Stomach (tissue), 4 donors: ENCODE measurements around the gene PTGES.

ENCODE experiments used
- CTCF ChIP-seq, 7 experiments: fragments of 450-650 bp in 4 of 7; fragments of 200-600 bp in 3 of 7; sonication (generic) in 3 of 7; IDR thresholded peaks; one replicate each; pipeline ENCODE4 v1.5.1; 2016 to 2019; ENCODE audit warnings: antibody characterized with exemption in 7 of 7, control low read depth in 2 of 7, mild to moderate bottlenecking in 1 of 7
- POLR2A ChIP-seq, 4 donors: fragments of 450-650 bp; IDR thresholded peaks; one replicate each; pipeline ENCODE4 v1.6.1; 2016; ENCODE audit warnings: antibody characterized with exemption in 4 of 4, control low read depth in 2 of 4, mild to moderate bottlenecking in 1 of 4, moderate library complexity in 1 of 4

GRCh38 chr9:129778469-129778868 is 25.6 kb upstream of the PTGES start:
- TF ChIP-seq CTCF (IDR thresholded peaks at IDR 0.05) (no peak), POLR2A (IDR thresholded peaks at IDR 0.05) (no peak)
